OCI-LY1 (cell line): ENCODE results near the gene CCM2.

Experiments used
- H2AFZ ChIP-seq: fragments of 200-600 bp; sonication (generic), shearing (Covaris generic); 2 replicates; pipeline ENCODE4 v1.6.0; 2014; ENCODE audit warnings: antibody characterized with exemption, mild to moderate bottlenecking, low read length
- H3F3A ChIP-seq: fragments of 200-600 bp; sonication (generic), shearing (Covaris generic); 2 replicates; pipeline ENCODE4 v1.6.0; 2014; ENCODE audit warnings: mild to moderate bottlenecking, antibody characterized with exemption, low read length, moderate library complexity; ENCODE audit not compliant: insufficient read depth
- H3K27ac ChIP-seq: fragments of 200-600 bp; sonication (generic); 2 replicates; pipeline ENCODE4 v1.5.1; 2014; ENCODE audit warnings: low read length, mixed run types, mild to moderate bottlenecking, low read depth; ENCODE audit not compliant: poor library complexity, severe bottlenecking
- H3K27me3 ChIP-seq: fragments of 200-600 bp; sonication (generic); 2 replicates; pipeline ENCODE4 v1.6.0; 2014; ENCODE audit warnings: antibody characterized with exemption, mild to moderate bottlenecking, low read length, moderate library complexity; ENCODE audit not compliant: insufficient read depth
- H3K36me3 ChIP-seq: fragments of 200-600 bp; sonication (generic); 2 replicates; pipeline ENCODE4 v1.6.1; 2014; ENCODE audit warnings: mild to moderate bottlenecking, antibody characterized with exemption, low read length, moderate library complexity, mixed read lengths; ENCODE audit not compliant: insufficient read depth
- H3K4me1 ChIP-seq: fragments of 200-600 bp; sonication (generic); 2 replicates; pipeline ENCODE4 v1.5.1; 2014; ENCODE audit warnings: mild to moderate bottlenecking, low read length, moderate library complexity; ENCODE audit not compliant: insufficient read depth, severe bottlenecking
- H3K4me2 ChIP-seq: fragments of 200-600 bp; sonication (generic), shearing (Covaris generic); 2 replicates; pipeline ENCODE4 v1.6.1; 2014; ENCODE audit warnings: low read length
- H3K4me3 ChIP-seq: fragments of 200-600 bp; sonication (generic); 2 replicates; pipeline ENCODE4 v1.5.1; 2014; ENCODE audit warnings: low read length, low read depth, mild to moderate bottlenecking, mixed read lengths; ENCODE audit not compliant: poor library complexity, severe bottlenecking
- H3K79me2 ChIP-seq: fragments of 200-600 bp; shearing (Covaris generic); 2 replicates; pipeline ENCODE4 v1.6.1; 2016; ENCODE audit warnings: mixed run types, low read length, mixed read lengths; ENCODE audit not compliant: insufficient read depth
- H3K9ac ChIP-seq: fragments of 200-600 bp; sonication (generic), shearing (Covaris generic); 2 replicates; pipeline ENCODE4 v1.6.1; 2014; ENCODE audit warnings: mild to moderate bottlenecking, low read length, mixed read lengths
- H3K9me2 ChIP-seq: fragments of 200-600 bp; sonication (generic), shearing (Covaris generic); 2 replicates; pipeline ENCODE4 v1.6.1; 2014; ENCODE audit warnings: low read depth, mild to moderate bottlenecking, low read length, mixed read lengths
- H3K9me3 ChIP-seq: fragments of 200-600 bp; shearing (Covaris generic); 2 replicates; pipeline ENCODE4 v1.6.1; 2014; ENCODE audit warnings: low read length, mixed read lengths
- H4K20me1 ChIP-seq: fragments of 200-600 bp; sonication (generic), shearing (Covaris generic); 2 replicates; pipeline ENCODE4 v1.6.0; 2016; ENCODE audit warnings: mild to moderate bottlenecking, low read length; ENCODE audit not compliant: insufficient read depth
- EZH2 ChIP-seq: fragments of 200-600 bp; sonication (generic), shearing (Covaris generic); IDR thresholded peaks from 2 replicates; pipeline ENCODE4 v1.8.0; 2017; ENCODE audit warnings: borderline replicate concordance, mixed run types, mild to moderate bottlenecking, antibody characterized with exemption, low read length, moderate library complexity, mixed read lengths
- TF ChIP-seq, protein P1 (sequence below): fragments of 200-600 bp; sonication (generic), shearing (Covaris generic); IDR thresholded peaks from 2 replicates; pipeline ENCODE4 v1.5.1; 2017; ENCODE audit warnings: mild to moderate bottlenecking, antibody characterized with exemption, low read length, moderate library complexity, mixed read lengths

CCM2 gene

DNA sequence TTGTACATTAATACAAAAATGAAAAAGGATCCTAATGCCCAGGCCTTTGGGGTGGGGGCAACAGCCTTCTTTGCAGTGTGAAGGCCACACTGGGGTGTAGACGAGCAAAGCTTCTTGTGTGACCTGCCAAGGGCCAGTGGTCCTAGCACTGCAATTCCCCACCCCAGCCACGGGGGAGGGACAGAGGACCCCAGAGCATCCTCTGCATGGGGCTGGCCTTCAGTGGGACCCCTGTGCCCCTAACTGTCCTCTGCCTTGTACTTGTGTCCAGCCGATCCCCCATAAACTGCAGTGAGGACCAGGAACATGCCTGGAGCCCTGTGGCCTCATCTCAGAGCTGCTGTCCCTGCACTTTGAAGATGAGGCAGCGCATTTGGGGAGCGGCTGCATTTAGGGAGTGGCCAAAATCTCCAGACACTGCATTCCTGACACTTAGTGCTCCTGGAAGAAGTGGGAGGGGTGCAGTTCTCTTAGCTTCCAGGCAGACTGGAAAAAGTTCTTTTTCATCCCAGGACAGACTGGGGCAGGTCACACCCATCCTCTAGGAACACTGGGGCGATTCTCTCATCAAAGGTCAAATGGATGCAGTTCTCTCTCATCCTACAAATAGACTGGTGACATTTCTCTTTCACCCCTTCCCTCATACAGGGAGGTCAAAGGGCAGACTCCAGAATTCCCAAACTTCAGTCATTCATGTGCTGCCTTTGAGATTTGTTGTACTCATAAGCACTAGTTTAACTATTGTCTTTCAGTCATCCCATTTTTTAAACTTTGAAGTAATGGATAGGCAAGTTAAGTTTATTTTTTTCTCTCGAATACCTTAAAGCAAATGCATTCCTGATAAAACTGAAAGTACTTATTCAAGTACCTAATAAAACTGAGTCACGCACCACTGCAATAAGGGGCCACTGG lies 20.3 kb upstream of the CCM2 start:
- H3K27me3 ChIP-seq = no peaks in the 10 kb centered on the region
- peaks cover 26% of the 10 kb centered on the region for H3F3A ChIP-seq
- H3K4me1 ChIP-seq = peaks cover 80% of the 10 kb centered on the region
- H3K9me3 ChIP-seq = no peaks in the 10 kb centered on the region
- no peaks in the 10 kb centered on the region for H4K20me1 ChIP-seq
- H3K4me3 ChIP-seq = peak overlapping the region; percentile 60
- peaks cover 56% of the 10 kb centered on the region for H3K36me3 ChIP-seq
- TF ChIP-seq, protein P1, sequence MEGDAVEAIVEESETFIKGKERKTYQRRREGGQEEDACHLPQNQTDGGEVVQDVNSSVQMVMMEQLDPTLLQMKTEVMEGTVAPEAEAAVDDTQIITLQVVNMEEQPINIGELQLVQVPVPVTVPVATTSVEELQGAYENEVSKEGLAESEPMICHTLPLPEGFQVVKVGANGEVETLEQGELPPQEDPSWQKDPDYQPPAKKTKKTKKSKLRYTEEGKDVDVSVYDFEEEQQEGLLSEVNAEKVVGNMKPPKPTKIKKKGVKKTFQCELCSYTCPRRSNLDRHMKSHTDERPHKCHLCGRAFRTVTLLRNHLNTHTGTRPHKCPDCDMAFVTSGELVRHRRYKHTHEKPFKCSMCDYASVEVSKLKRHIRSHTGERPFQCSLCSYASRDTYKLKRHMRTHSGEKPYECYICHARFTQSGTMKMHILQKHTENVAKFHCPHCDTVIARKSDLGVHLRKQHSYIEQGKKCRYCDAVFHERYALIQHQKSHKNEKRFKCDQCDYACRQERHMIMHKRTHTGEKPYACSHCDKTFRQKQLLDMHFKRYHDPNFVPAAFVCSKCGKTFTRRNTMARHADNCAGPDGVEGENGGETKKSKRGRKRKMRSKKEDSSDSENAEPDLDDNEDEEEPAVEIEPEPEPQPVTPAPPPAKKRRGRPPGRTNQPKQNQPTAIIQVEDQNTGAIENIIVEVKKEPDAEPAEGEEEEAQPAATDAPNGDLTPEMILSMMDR = peak; percentile 63
- no peak for TF ChIP-seq EZH2
- H3K4me2 ChIP-seq = peak overlapping the region; percentile 86
- no peak overlapping the region for H2AFZ ChIP-seq
- peaks cover 11% of the 10 kb centered on the region for H3K79me2 ChIP-seq
- no peaks in the 10 kb centered on the region for H3K9me2 ChIP-seq
- peak overlapping the region; percentile 95 for H3K27ac ChIP-seq
- peak overlapping the region; percentile 77 for H3K9ac ChIP-seq

DNA sequence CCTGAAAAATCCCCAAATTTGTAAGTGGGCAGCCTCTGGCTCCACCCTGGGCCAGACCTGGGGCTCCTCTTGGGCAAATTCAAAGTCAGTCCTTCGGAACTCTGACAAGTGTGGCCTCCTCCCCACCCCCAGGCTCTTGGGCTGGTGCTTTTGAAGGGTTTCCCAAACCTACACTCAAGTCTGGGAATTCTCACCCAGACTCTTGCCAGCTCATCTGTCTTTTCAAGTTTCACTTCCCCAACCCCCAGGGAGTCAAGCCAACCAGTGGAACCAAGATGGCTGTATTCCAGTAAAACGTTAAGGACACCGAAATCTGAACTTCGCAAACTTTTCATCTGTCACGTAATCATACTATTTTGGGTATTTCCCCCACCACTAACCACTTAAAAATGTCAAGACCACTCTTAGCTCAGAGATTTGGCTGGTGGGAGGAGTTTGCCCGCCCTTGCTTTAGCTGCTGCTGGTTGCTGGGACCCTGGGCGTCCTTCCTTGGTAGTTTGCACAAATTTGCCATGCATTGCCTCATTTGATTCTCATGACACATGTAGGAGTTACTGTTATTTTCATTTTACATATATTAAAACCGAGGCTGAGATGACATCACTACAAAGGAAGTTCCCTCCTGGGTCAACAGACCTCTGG lies 19.5 kb upstream of the CCM2 start:
- TF ChIP-seq, protein P1 = no peak
- TF ChIP-seq EZH2 = no peak
- no peaks in the 10 kb centered on the region for H3K27me3 ChIP-seq
- peak overlapping the region; percentile 95 for H3K27ac ChIP-seq
- H3K4me3 ChIP-seq = peak overlapping the region; percentile 24
- peaks cover 58% of the 10 kb centered on the region for H3K36me3 ChIP-seq
- H3K79me2 ChIP-seq = peaks cover 18% of the 10 kb centered on the region
- peak overlapping the region; percentile 86 for H3K4me2 ChIP-seq
- H3K9ac ChIP-seq = peak overlapping the region; percentile 77; the same call in 1 of the 2 replicates
- H3K9me3 ChIP-seq = no peaks in the 10 kb centered on the region
- H3K9me2 ChIP-seq = no peaks in the 10 kb centered on the region
- peaks cover 26% of the 10 kb centered on the region for H3F3A ChIP-seq
- no peak overlapping the region for H2AFZ ChIP-seq
- no peaks in the 10 kb centered on the region for H4K20me1 ChIP-seq
- H3K4me1 ChIP-seq = peaks cover 87% of the 10 kb centered on the region

DNA sequence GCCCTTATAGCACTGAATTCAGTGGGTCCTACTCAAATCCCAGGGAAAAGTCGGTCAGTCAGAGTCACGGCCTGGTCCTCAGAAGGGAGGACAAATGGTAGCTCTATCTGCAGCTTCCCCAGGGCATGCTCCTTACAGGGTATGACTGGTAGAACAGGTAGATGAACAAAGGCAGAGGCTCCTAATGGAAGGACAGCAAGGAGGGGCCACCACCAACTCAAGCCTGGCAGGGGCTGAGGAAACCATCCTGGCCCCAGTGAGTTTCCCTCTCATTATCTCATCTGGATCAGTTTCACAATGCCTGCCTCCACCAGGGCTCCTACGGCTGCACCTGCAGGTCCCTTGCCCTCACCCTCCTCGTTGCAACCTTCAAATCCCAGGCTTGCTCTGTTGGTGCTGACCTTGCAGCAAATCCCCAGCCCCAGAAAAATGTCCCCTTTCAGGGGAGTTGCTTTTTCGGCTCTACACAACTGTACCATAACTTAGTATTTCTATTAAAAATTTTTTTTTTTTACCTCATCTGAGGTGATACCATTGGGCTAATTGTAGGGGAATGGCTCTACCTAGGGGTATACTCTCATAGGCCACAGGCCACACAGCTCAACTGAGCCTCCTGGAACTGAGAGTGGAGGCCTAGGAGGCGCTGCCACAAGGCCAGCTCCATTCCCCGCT lies 18.8 kb upstream of the CCM2 start:
- Histone ChIP-seq H3K27ac (peak overlapping the region; percentile 95), H3K27me3 (no peaks in the 10 kb centered on the region), H3K36me3 (peaks cover 58% of the 10 kb centered on the region), H3K79me2 (peaks cover 25% of the 10 kb centered on the region), H3K4me3 (peak overlapping the region; percentile 24), H3K9ac (peak overlapping the region; percentile 40; the same call in 1 of the 2 replicates), H3K4me2 (peak overlapping the region; percentile 86), H2AFZ (no peak overlapping the region), H4K20me1 (no peaks in the 10 kb centered on the region), H3K4me1 (peaks cover 87% of the 10 kb centered on the region), H3F3A (peaks cover 26% of the 10 kb centered on the region), H3K9me2 (no peaks in the 10 kb centered on the region), H3K9me3 (no peaks in the 10 kb centered on the region)
- TF ChIP-seq, protein P1 = no peak
- no peak for TF ChIP-seq EZH2
